A673 (cell line): ENCODE results near the gene EEF2K.

Experiments
- CTCF ChIP-seq: fragments of 300-800, 200-600 bp; sonication (generic); conservative IDR thresholded peaks from 2 replicates; pipeline ENCODE4 v1.5.1; 2017; ENCODE audit warnings: low read depth, mild to moderate bottlenecking, antibody characterized with exemption, low read length, moderate library complexity, mixed read lengths
- EZH2 ChIP-seq: fragments of 200-600 bp; sonication (generic); IDR thresholded peaks from 2 replicates; pipeline ENCODE4 v1.6.1; 2017; ENCODE audit warnings: borderline replicate concordance, low read depth, mild to moderate bottlenecking, mixed read lengths, antibody characterized with exemption, low read length; ENCODE audit not compliant: poor library complexity, severe bottlenecking

- TF ChIP-seq CTCF (no peak), EZH2 (no peak)
These were observed 107.1 kb downstream of the EEF2K start for GRCh38 chr16:22312897-22313781.
